ENCODE measurements around the gene ZNF581.

ZNF581 gene

GRCh38 chr19:55598034-55598433 lies 45.4 kb upstream of the ZNF581 start:
- POLR2A ChIA-PET: interaction anchor here (0.6 to 4.4 kb wide), 5 partner anchors 11 to 630 kb away, joined by 4 to 71 read pairs (median 6); partner anchors contain the start of gene ZNF579
- CTCF ChIA-PET: interaction anchor here (0.7 to 2.1 kb wide), 4 partner anchors 8 to 85 kb away, joined by 3 to 9 read pairs (median 6); no protein-coding TSS in a partner anchor
- H3K36me3 ChIP-seq (ENCODE audit: control insufficient read depth in 2 of 2, insufficient read depth in 1 of 2, low read length in 2 of 2): peaks cover 14 to 32% of the 10 kb centered on the region in 2 experiments

GRCh38 chr19:55598719-55599467 lies 44.6 kb upstream of the ZNF581 start:
- CTCF ChIA-PET: interaction anchor here (0.6 to 2.1 kb wide), 8 partner anchors 8 to 297 kb away, joined by 3 to 9 read pairs (median 4); no protein-coding TSS in a partner anchor
- H3K36me3 ChIP-seq (ENCODE audit: control insufficient read depth in 2 of 2, insufficient read depth in 1 of 2, low read length in 2 of 2): peaks cover 12 to 28% of the 10 kb centered on the region in 2 experiments
- POLR2A ChIA-PET: interaction anchor here (0.6 to 4.4 kb wide), 37 partner anchors 11 to 483 kb away, joined by 3 to 71 read pairs (median 5); partner anchors contain the start of genes CCDC106, HSPBP1, ISOC2 and KMT5C
- TF ChIP-seq ELK4 (IDR thresholded peaks at IDR 0.05; ENCODE audit: borderline replicate concordance, low read depth, low read length) (no peak), ZNF600 (tag by site-specific recombination; IDR thresholded peaks at IDR 0.05) (no peak), ZNF132 (tag by site-specific recombination; IDR thresholded peaks at IDR 0.05; ENCODE audit: borderline replicate concordance) (no peak), ZBTB8A (tag by site-specific recombination; IDR thresholded peaks at IDR 0.05) (peak; percentile 60; the same call in 1 of the 2 replicates), ZFP69B (tag by site-specific recombination; IDR thresholded peaks at IDR 0.05) (peak; percentile 92), GLI2 (tag by site-specific recombination; IDR thresholded peaks at IDR 0.05; ENCODE audit: borderline replicate concordance, low read depth) (no peak), ZNF146 (tag by site-specific recombination; IDR thresholded peaks at IDR 0.05) (no peak), ZBTB49 (tag by site-specific recombination; IDR thresholded peaks at IDR 0.05; ENCODE audit: low read depth) (no peak), ZNF175 (tag by site-specific recombination; IDR thresholded peaks at IDR 0.05) (no peak), ZNF629 (tag by site-specific recombination; IDR thresholded peaks at IDR 0.05) (no peak), ZNF18 (tag by site-specific recombination; IDR thresholded peaks at IDR 0.05) (no peak), GLIS1 (tag by site-specific recombination; IDR thresholded peaks at IDR 0.05) (no peak), PRDM1 (tag by site-specific recombination; IDR thresholded peaks at IDR 0.05) (no peak), HIC1 (tag by site-specific recombination; IDR thresholded peaks at IDR 0.05) (peak; percentile 97), MZF1 (tag by site-specific recombination; IDR thresholded peaks at IDR 0.05; ENCODE audit: borderline replicate concordance) (no peak), KLF1 (tag by site-specific recombination; IDR thresholded peaks at IDR 0.05) (0 out of 2 replicates have a peak, but pooled peaks have one; percentile 6), ZNF510 (tag by site-specific recombination; IDR thresholded peaks at IDR 0.05; ENCODE audit: insufficient replicate concordance) (no peak), ZNF768 (tag by site-specific recombination; IDR thresholded peaks at IDR 0.05) (no peak)
- TF ChIP-seq, protein P1, sequence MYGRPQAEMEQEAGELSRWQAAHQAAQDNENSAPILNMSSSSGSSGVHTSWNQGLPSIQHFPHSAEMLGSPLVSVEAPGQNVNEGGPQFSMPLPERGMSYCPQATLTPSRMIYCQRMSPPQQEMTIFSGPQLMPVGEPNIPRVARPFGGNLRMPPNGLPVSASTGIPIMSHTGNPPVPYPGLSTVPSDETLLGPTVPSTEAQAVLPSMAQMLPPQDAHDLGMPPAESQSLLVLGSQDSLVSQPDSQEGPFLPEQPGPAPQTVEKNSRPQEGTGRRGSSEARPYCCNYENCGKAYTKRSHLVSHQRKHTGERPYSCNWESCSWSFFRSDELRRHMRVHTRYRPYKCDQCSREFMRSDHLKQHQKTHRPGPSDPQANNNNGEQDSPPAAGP (tag by site-specific recombination; IDR thresholded peaks at IDR 0.05): 0 out of 2 replicates have a peak, but pooled peaks have one; percentile 29
- TF ChIP-seq, protein P2, sequence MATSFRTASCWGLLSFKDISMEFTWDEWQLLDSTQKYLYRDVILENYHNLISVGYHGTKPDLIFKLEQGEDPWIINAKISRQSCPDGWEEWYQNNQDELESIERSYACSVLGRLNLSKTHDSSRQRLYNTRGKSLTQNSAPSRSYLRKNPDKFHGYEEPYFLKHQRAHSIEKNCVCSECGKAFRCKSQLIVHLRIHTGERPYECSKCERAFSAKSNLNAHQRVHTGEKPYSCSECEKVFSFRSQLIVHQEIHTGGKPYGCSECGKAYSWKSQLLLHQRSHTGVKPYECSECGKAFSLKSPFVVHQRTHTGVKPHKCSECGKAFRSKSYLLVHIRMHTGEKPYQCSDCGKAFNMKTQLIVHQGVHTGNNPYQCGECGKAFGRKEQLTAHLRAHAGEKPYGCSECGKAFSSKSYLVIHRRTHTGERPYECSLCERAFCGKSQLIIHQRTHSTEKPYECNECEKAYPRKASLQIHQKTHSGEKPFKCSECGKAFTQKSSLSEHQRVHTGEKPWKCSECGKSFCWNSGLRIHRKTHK (tag by site-specific recombination; IDR thresholded peaks at IDR 0.05): no peak

More at GRCh38 chr19:55598034-55598433, 45.4 kb upstream of the ZNF581 start:
- Histone ChIP-seq H3K4me3 (ENCODE audit: low read depth, low read length) (no peak overlapping the region), H3K4me1 (ENCODE audit: control insufficient read depth, insufficient read depth, low read length) (peaks cover 3% of the 10 kb centered on the region; the same call in 1 of the 2 replicates), H3K9me3 (ENCODE audit: control insufficient read depth, insufficient read depth, low read depth, low read length) (no peaks in the 10 kb centered on the region), H3K27ac (ENCODE audit: extremely low read depth, low read depth, low read length) (no peak overlapping the region)
- TF ChIP-seq SP2 (tag by site-specific recombination; IDR thresholded peaks at IDR 0.05): peak; percentile 16; the same call in 1 of the 2 replicates
- no peak for TF ChIP-seq ZNF529 (tag by site-specific recombination; IDR thresholded peaks at IDR 0.05; ENCODE audit: insufficient replicate concordance)
- TF ChIP-seq ZNF37A (tag by site-specific recombination; IDR thresholded peaks at IDR 0.05): no peak
- peak; percentile 67 for TF ChIP-seq ZFHX2 (tag by site-specific recombination; conservative IDR thresholded peaks at IDR 0.05)
- no peak for TF ChIP-seq ZNF561 (tag by site-specific recombination; IDR thresholded peaks at IDR 0.05; ENCODE audit: borderline replicate concordance)
- TF ChIP-seq EGR2 (tag by site-specific recombination; IDR thresholded peaks at IDR 0.05; ENCODE audit: low read depth): peak; percentile 85
- no peak for TF ChIP-seq ZNF112 (tag by site-specific recombination; IDR thresholded peaks at IDR 0.05)
- TF ChIP-seq ZNF544 (tag by site-specific recombination; IDR thresholded peaks at IDR 0.05): no peak

More at GRCh38 chr19:55598719-55599467, 44.6 kb upstream of the ZNF581 start:
- H3K4me3 ChIP-seq (ENCODE audit: low read depth, low read length): peak overlapping the region; percentile 97
- H3K27ac ChIP-seq (ENCODE audit: extremely low read depth, low read depth, low read length): peak overlapping the region; percentile 97
- H3K4me1 ChIP-seq (ENCODE audit: control insufficient read depth, insufficient read depth, low read length): peaks cover 3% of the 10 kb centered on the region; the same call in 1 of the 2 replicates
- no peaks in the 10 kb centered on the region for H3K9me3 ChIP-seq (ENCODE audit: control insufficient read depth, insufficient read depth, low read depth, low read length)
